RPMI8226 (cell line): ENCODE measurements around the gene RCC2.
A peak's percentile ranks its signal among the peaks of the same experiment; 100 is the strongest.
"Not testable (repeated sequence)": the region's sequence is repeated elsewhere in the genome, so short reads cannot be mapped to it uniquely, and the experiment has no call there.

Experiments used
- DNase-seq: peaks from one replicate; pipeline ENCODE4 v3.0.0-alpha.2; 2015

RCC2 gene

GRCh38 chr1:17439250-17440073, at the start of gene RCC2:
Gene RCC2, minus strand, starts transcription at chr1:17439677. Its CDS starts 1,163 bp downstream, at chr1:17438514.
- peak; percentile 88 for DNase-seq

- no peak for DNase-seq
These were observed 46.8 kb upstream of the RCC2 start for GRCh38 chr1:17486242-17486641.

GRCh38 chr1:17485281-17485680, 45.8 kb upstream of the RCC2 start:
- peak; percentile 38 for DNase-seq

- not testable (repeated sequence) for DNase-seq
These were observed 42.5 kb upstream of the RCC2 start for GRCh38 chr1:17481981-17482380.

GRCh38 chr1:17480846-17481245, 41.4 kb upstream of the RCC2 start:
- DNase-seq = no peak

- no peak for DNase-seq
These were observed 36.3 kb upstream of the RCC2 start for GRCh38 chr1:17475752-17476151.

GRCh38 chr1:17474836-17475555, 35.5 kb upstream of the RCC2 start:
- not testable (repeated sequence) for DNase-seq

GRCh38 chr1:17472814-17473213, 33.3 kb upstream of the RCC2 start:
- no peak for DNase-seq

- DNase-seq = no peak
These were observed 31.9 kb upstream of the RCC2 start for GRCh38 chr1:17471393-17471792.

GRCh38 chr1:17470021-17470799, 30.7 kb upstream of the RCC2 start:
- no peak for DNase-seq

GRCh38 chr1:17468357-17469265, 29.1 kb upstream of the RCC2 start:
- DNase-seq = not testable (repeated sequence)

GRCh38 chr1:17466359-17466758, 26.9 kb upstream of the RCC2 start:
- no peak for DNase-seq

GRCh38 chr1:17465228-17465627, 25.8 kb upstream of the RCC2 start:
- DNase-seq = no peak

- DNase-seq = no peak
These were observed 24.5 kb upstream of the RCC2 start for GRCh38 chr1:17463991-17464390.

- DNase-seq = no peak
These were observed 23.2 kb upstream of the RCC2 start for GRCh38 chr1:17462669-17463068.

- DNase-seq = no peak
These were observed 20.7 kb upstream of the RCC2 start for GRCh38 chr1:17460219-17460618.

GRCh38 chr1:17458794-17459193, 19.3 kb upstream of the RCC2 start:
- DNase-seq = no peak

GRCh38 chr1:17452686-17453085, 13.2 kb upstream of the RCC2 start:
- no peak for DNase-seq

GRCh38 chr1:17452203-17452602, 12.7 kb upstream of the RCC2 start:
- DNase-seq = peak; percentile 18

- DNase-seq = no peak
These were observed 12.3 kb upstream of the RCC2 start for GRCh38 chr1:17451731-17452130.

- DNase-seq = no peak
These were observed 8.1 kb upstream of the RCC2 start for GRCh38 chr1:17447501-17447992.

- no peak for DNase-seq
These were observed 3.4 kb upstream of the RCC2 start for GRCh38 chr1:17442841-17443240.
